ENCODE measurements around the gene GNG12.
A peak's percentile ranks its signal among the peaks of the same experiment; 100 is the strongest.

GNG12 gene

GRCh38 chr1:67818162-67818561 lies 15.1 kb downstream of the GNG12 start:
- no peak overlapping the region for H3K4me3 ChIP-seq (ENCODE audit: low read depth, low read length)
- DNase-seq (ENCODE audit: low read depth), result no peak

- no peak for DNase-seq (ENCODE audit: low read depth)
- H3K4me3 ChIP-seq (ENCODE audit: low read depth, low read length), result no peak overlapping the region
Observed at GRCh38 chr1:67817319-67817718, 15.9 kb downstream of the GNG12 start.

- DNase-seq (ENCODE audit: low read depth), result no peak
- H3K4me3 ChIP-seq (ENCODE audit: low read depth, low read length), result no peak overlapping the region
Observed at GRCh38 chr1:67816506-67816905, 16.8 kb downstream of the GNG12 start.

GRCh38 chr1:67816095-67816475 lies 17.2 kb downstream of the GNG12 start:
- H3K4me3 ChIP-seq (ENCODE audit: low read depth, low read length), result no peak overlapping the region
- no peak for DNase-seq (ENCODE audit: low read depth)

GRCh38 chr1:67815303-67816094 lies 17.8 kb downstream of the GNG12 start:
- DNase-seq (ENCODE audit: low read depth), result no peak
- H3K4me3 ChIP-seq (ENCODE audit: low read depth, low read length), result no peak overlapping the region

- H3K4me3 ChIP-seq (ENCODE audit: low read depth, low read length), result no peak overlapping the region
- DNase-seq (ENCODE audit: low read depth), result no peak
Observed at GRCh38 chr1:67814121-67814772, 19.0 kb downstream of the GNG12 start.

GRCh38 chr1:67812226-67812625 lies 21.0 kb downstream of the GNG12 start:
- no peak for DNase-seq (ENCODE audit: low read depth)
- H3K4me3 ChIP-seq (ENCODE audit: low read depth, low read length), result no peak overlapping the region

GRCh38 chr1:67811781-67812180 lies 21.5 kb downstream of the GNG12 start:
- DNase-seq (ENCODE audit: low read depth), result no peak
- no peak overlapping the region for H3K4me3 ChIP-seq (ENCODE audit: low read depth, low read length)

- no peak for DNase-seq (ENCODE audit: low read depth)
- no peak overlapping the region for H3K4me3 ChIP-seq (ENCODE audit: low read depth, low read length)
Observed at GRCh38 chr1:67809887-67810286, 23.4 kb downstream of the GNG12 start.

- DNase-seq (ENCODE audit: low read depth), result no peak
- no peak overlapping the region for H3K4me3 ChIP-seq (ENCODE audit: low read depth, low read length)
Observed at GRCh38 chr1:67807282-67807681, 26.0 kb downstream of the GNG12 start.

- no peak for DNase-seq (ENCODE audit: low read depth)
- H3K4me3 ChIP-seq (ENCODE audit: low read depth, low read length), result no peak overlapping the region
Observed at GRCh38 chr1:67804710-67805109, 28.6 kb downstream of the GNG12 start.

- no peak for DNase-seq (ENCODE audit: low read depth)
- no peak overlapping the region for H3K4me3 ChIP-seq (ENCODE audit: low read depth, low read length)
Observed at GRCh38 chr1:67803380-67804279, 29.6 kb downstream of the GNG12 start.

GRCh38 chr1:67802565-67802964 lies 30.7 kb downstream of the GNG12 start:
- no peak for DNase-seq (ENCODE audit: low read depth)
- H3K4me3 ChIP-seq (ENCODE audit: low read depth, low read length), result no peak overlapping the region

GRCh38 chr1:67801903-67802302 lies 31.4 kb downstream of the GNG12 start:
- no peak for DNase-seq (ENCODE audit: low read depth)
- no peak overlapping the region for H3K4me3 ChIP-seq (ENCODE audit: low read depth, low read length)

GRCh38 chr1:67795179-67795912 lies 37.9 kb downstream of the GNG12 start:
- no peak overlapping the region for H3K4me3 ChIP-seq (ENCODE audit: low read depth, low read length)
- DNase-seq (ENCODE audit: low read depth), result no peak

- H3K4me3 ChIP-seq (ENCODE audit: low read depth, low read length), result no peak overlapping the region
Observed at GRCh38 chr1:67793562-67793961, 39.7 kb downstream of the GNG12 start.

GRCh38 chr1:67792741-67793458 lies 40.4 kb downstream of the GNG12 start:
- no peak for DNase-seq (ENCODE audit: low read depth)
- H3K4me3 ChIP-seq (ENCODE audit: low read depth, low read length), result no peak overlapping the region

More at GRCh38 chr1:67793562-67793961, 39.7 kb downstream of the GNG12 start:
- DNase-seq (ENCODE audit: low read depth), result peak; percentile 67

- DNase-seq (ENCODE audit: low read depth), result no peak
- no peak overlapping the region for H3K4me3 ChIP-seq (ENCODE audit: low read depth, low read length)
Observed at GRCh38 chr1:67792103-67792502, 41.2 kb downstream of the GNG12 start.

- no peak overlapping the region for H3K4me3 ChIP-seq (ENCODE audit: low read depth, low read length)
- DNase-seq (ENCODE audit: low read depth), result peak; percentile 79
Observed at GRCh38 chr1:67791686-67792085, 41.6 kb downstream of the GNG12 start.

All from skeletal muscle cell (primary cell).